Neural cell (in vitro differentiated cells): ENCODE results near the gene SFT2D2. TPM values are rescaled to one million over a fixed set of nuclear protein-coding genes. Genes with fewer than 3 reads are reported as not detected.

ENCODE experiments used
- H2AFZ ChIP-seq: fragments of 200-600, 300-800 bp; sonication (generic), shearing (Covaris generic); 2 replicates; pipeline ENCODE4 v1.6.0; 2014; ENCODE audit warnings: low read depth, mild to moderate bottlenecking, antibody characterized with exemption, low read length, moderate library complexity
- H3F3A ChIP-seq: fragments of 200-600 bp; shearing (Covaris generic); 2 replicates; pipeline ENCODE4 v1.6.1; 2016; ENCODE audit warnings: mild to moderate bottlenecking, moderate library complexity, mixed read lengths, antibody characterized with exemption, low read length; ENCODE audit not compliant: insufficient read depth, poor library complexity, severe bottlenecking
- H3K27ac ChIP-seq: fragments of 200-600, 300-800 bp; sonication (generic), shearing (Covaris generic); 2 replicates; pipeline ENCODE4 v1.5.1; 2014; ENCODE audit warnings: mild to moderate bottlenecking, low read length, moderate library complexity
- H3K27me3 ChIP-seq: fragments of 300-800, 200-600 bp; sonication (generic), shearing (Covaris generic); 2 replicates; pipeline ENCODE4 v1.6.0; 2014; ENCODE audit warnings: mild to moderate bottlenecking, low read depth, low read length, moderate library complexity; ENCODE audit not compliant: insufficient read depth
- H3K36me3 ChIP-seq: fragments of 300-800, 200-600 bp; sonication (generic), shearing (Covaris generic); 2 replicates; pipeline ENCODE4 v1.5.1; 2014; ENCODE audit warnings: mild to moderate bottlenecking, antibody characterized with exemption, low read length, moderate library complexity; ENCODE audit not compliant: insufficient read depth
- H3K4me2 ChIP-seq: fragments of 300-800, 200-600 bp; sonication (generic), shearing (Covaris generic); 2 replicates; pipeline ENCODE4 v1.6.0; 2014; ENCODE audit warnings: mild to moderate bottlenecking, low read length
- H3K4me3 ChIP-seq: fragments of 300-800, 200-600 bp; sonication (generic), shearing (Covaris generic); 2 replicates; pipeline ENCODE4 v1.5.1; 2014; ENCODE audit warnings: mild to moderate bottlenecking, low read length, moderate library complexity
- H3K79me2 ChIP-seq: fragments of 200-600 bp; shearing (Covaris generic); replicated peaks from 2 replicates; pipeline ENCODE4 v1.6.0; 2014; ENCODE audit warnings: mild to moderate bottlenecking, low read length, moderate library complexity; ENCODE audit not compliant: insufficient read depth
- H3K9ac ChIP-seq: fragments of 300-800, 200-600 bp; sonication (generic), shearing (Covaris generic); 2 replicates; pipeline ENCODE4 v1.6.1; 2016; ENCODE audit warnings: mild to moderate bottlenecking, low read length, mixed read lengths
- H3K9me2 ChIP-seq: fragments of 200-600 bp; shearing (Covaris generic); 2 replicates; pipeline ENCODE4 v1.6.1; 2016; ENCODE audit warnings: mild to moderate bottlenecking, low read length, mixed read lengths; ENCODE audit not compliant: insufficient read depth
- H3K9me3 ChIP-seq: fragments of 200-600, 300-800 bp; sonication (generic), shearing (Covaris generic); 2 replicates; pipeline ENCODE4 v1.6.1; 2016; ENCODE audit warnings: mild to moderate bottlenecking, mixed run types, low read length, moderate library complexity, mixed read lengths
- H4K20me1 ChIP-seq: fragments of 200-600 bp; shearing (Covaris generic); 2 replicates; pipeline ENCODE4 v1.6.1; 2016; ENCODE audit warnings: mild to moderate bottlenecking, mixed run types; ENCODE audit not compliant: insufficient read depth
- CTCF ChIP-seq: fragments of 450-650 bp; IDR thresholded peaks from 2 replicates; pipeline ENCODE4 v1.5.1; 2014; ENCODE audit warnings: antibody characterized with exemption, mild to moderate bottlenecking, moderate library complexity; ENCODE audit not compliant: poor library complexity, severe bottlenecking
- EP300 ChIP-seq: fragments of 450-650 bp; conservative IDR thresholded peaks from 2 replicates; pipeline ENCODE4 v1.6.1; 2014; ENCODE audit warnings: antibody characterized with exemption, mild to moderate bottlenecking, moderate library complexity; ENCODE audit not compliant: poor library complexity, severe bottlenecking
- EZH2 ChIP-seq: fragments of 200-600, 300-800 bp; shearing (Covaris generic), sonication (generic); IDR thresholded peaks from 2 replicates; pipeline ENCODE4 v1.6.1; 2014; ENCODE audit warnings: antibody characterized with exemption, low read length, borderline replicate concordance, mild to moderate bottlenecking; ENCODE audit not compliant: insufficient read depth, poor library complexity, severe bottlenecking
- MXI1 ChIP-seq: fragments of 450-650 bp; conservative IDR thresholded peaks from 2 replicates; pipeline ENCODE4 v1.6.1; 2014; ENCODE audit warnings: antibody characterized with exemption, mild to moderate bottlenecking; ENCODE audit not compliant: poor library complexity, severe bottlenecking
- POLR2AphosphoS5 ChIP-seq: IDR thresholded peaks from 2 replicates; pipeline ENCODE4 v1.6.1; 2012
- RAD21 ChIP-seq: fragments of 450-650 bp; conservative IDR thresholded peaks from 2 replicates; pipeline ENCODE4 v1.6.1; 2014; ENCODE audit warnings: antibody characterized with exemption, mild to moderate bottlenecking, moderate library complexity
- REST ChIP-seq: IDR thresholded peaks from 2 replicates; pipeline ENCODE4 v1.6.1; 2012; ENCODE audit warnings: borderline replicate concordance
- SMC3 ChIP-seq: fragments of 450-650 bp; conservative IDR thresholded peaks from 2 replicates; pipeline ENCODE4 v1.6.1; 2014; ENCODE audit warnings: antibody characterized with exemption, mild to moderate bottlenecking, moderate library complexity; ENCODE audit not compliant: poor library complexity
- TAF1 ChIP-seq: IDR thresholded peaks from 2 replicates; pipeline ENCODE4 v1.6.1; 2012; ENCODE audit warnings: low read depth
- polyA plus RNA-seq: library from polyadenylated mRNA; depleted of rRNA; stranded (reverse); fragments of >200 nt; gene quantifications from 2 replicates; pipeline ENCODE4 v1.2.3, GENCODE V29; 2014

The SFT2D2 gene
- polyA plus RNA-seq, 1 donor from 2014 or later = 8.3 TPM

- H3K9me2 ChIP-seq = no peaks in the 10 kb centered on the region
- no peaks in the 10 kb centered on the region for H3K79me2 ChIP-seq
- no peaks in the 10 kb centered on the region for H3K36me3 ChIP-seq
- TF ChIP-seq EZH2 (no peak), CTCF (no peak), SMC3 (no peak), EP300 (no peak), REST (no peak), TAF1 (no peak), MXI1 (no peak), RAD21 (no peak), POLR2AphosphoS5 (no peak)
- H4K20me1 ChIP-seq = no peaks in the 10 kb centered on the region
- no peaks in the 10 kb centered on the region for H3F3A ChIP-seq
- H3K27ac ChIP-seq = no peak overlapping the region
- H3K27me3 ChIP-seq = no peaks in the 10 kb centered on the region
- H2AFZ ChIP-seq = no peak overlapping the region
- no peaks in the 10 kb centered on the region for H3K9me3 ChIP-seq
- no peak overlapping the region for H3K4me3 ChIP-seq
- no peak overlapping the region for H3K9ac ChIP-seq
- no peak overlapping the region for H3K4me2 ChIP-seq
Measured at GRCh38 chr1:168246506-168246905, 20.7 kb downstream of the SFT2D2 start.

GRCh38 chr1:168252204-168252733 lies 26.5 kb downstream of the SFT2D2 start:
- Histone ChIP-seq H3K27me3 (no peaks in the 10 kb centered on the region), H3K9me2 (no peaks in the 10 kb centered on the region), H3K9ac (no peak overlapping the region), H3K27ac (no peak overlapping the region), H2AFZ (no peak overlapping the region), H3K4me2 (no peak overlapping the region), H4K20me1 (no peaks in the 10 kb centered on the region), H3K36me3 (no peaks in the 10 kb centered on the region), H3K4me3 (no peak overlapping the region), H3F3A (no peaks in the 10 kb centered on the region), H3K79me2 (no peaks in the 10 kb centered on the region), H3K9me3 (peaks cover 3% of the 10 kb centered on the region)
- TF ChIP-seq POLR2AphosphoS5 (no peak), SMC3 (no peak), EZH2 (no peak), RAD21 (no peak), REST (no peak), CTCF (no peak), MXI1 (no peak), TAF1 (no peak)
